Inflammatory macrophage treated with lipopolysaccharide for 1 hour (primary cell): ENCODE measurements around the gene LHFPL3.
A peak's percentile ranks its signal among the peaks of the same experiment; 100 is the strongest.

Experiments used
- DNase-seq, 2 donors: peaks; one replicate each; pipeline ENCODE4 v3.0.0-alpha.2; 2020 to 2022

The LHFPL3 gene

GRCh38 chr7:104852386-104852785 lies 524.0 kb downstream of the LHFPL3 start:
- DNase-seq: no peak

GRCh38 chr7:104855861-104856260 lies 527.5 kb downstream of the LHFPL3 start:
- DNase-seq: no peak

GRCh38 chr7:104857458-104858425 lies 529.3 kb downstream of the LHFPL3 start:
- DNase-seq: no peak

GRCh38 chr7:104859754-104860426 lies 531.5 kb downstream of the LHFPL3 start:
- DNase-seq: no peak

- DNase-seq: no peak
These were observed 533.5 kb downstream of the LHFPL3 start for GRCh38 chr7:104861729-104862390.

- no peak for DNase-seq
These were observed 534.3 kb downstream of the LHFPL3 start for GRCh38 chr7:104862719-104863118.

- no peak for DNase-seq
These were observed 545.0 kb downstream of the LHFPL3 start for GRCh38 chr7:104873401-104873800.

- DNase-seq: no peak
These were observed 550.2 kb downstream of the LHFPL3 start for GRCh38 chr7:104878577-104878976.

- no peak for DNase-seq
These were observed 554.9 kb downstream of the LHFPL3 start for GRCh38 chr7:104883248-104883717.

GRCh38 chr7:104883718-104884452 lies 555.5 kb downstream of the LHFPL3 start:
- peak; percentile 87 to 97 for DNase-seq

- no peak for DNase-seq
These were observed 558.2 kb downstream of the LHFPL3 start for GRCh38 chr7:104886651-104887050.

- DNase-seq: no peak
These were observed 561.8 kb downstream of the LHFPL3 start for GRCh38 chr7:104890216-104890615.

- DNase-seq: no peak
These were observed 563.5 kb downstream of the LHFPL3 start for GRCh38 chr7:104891949-104892348.

- no peak for DNase-seq
These were observed 565.9 kb downstream of the LHFPL3 start for GRCh38 chr7:104894314-104894713.

GRCh38 chr7:104894726-104895521 lies 566.5 kb downstream of the LHFPL3 start:
- no peak for DNase-seq

GRCh38 chr7:104895522-104896236 lies 567.3 kb downstream of the LHFPL3 start:
- peak; percentile 92 to 93 for DNase-seq

GRCh38 chr7:104898434-104898833 lies 570.0 kb downstream of the LHFPL3 start:
- DNase-seq: no peak

GRCh38 chr7:104900525-104901239 lies 572.3 kb downstream of the LHFPL3 start:
- peak in 1 of 2 donors; percentile 51 for DNase-seq

GRCh38 chr7:104901240-104901619 lies 572.8 kb downstream of the LHFPL3 start:
- DNase-seq: no peak

GRCh38 chr7:104902183-104902582 lies 573.8 kb downstream of the LHFPL3 start:
- no peak for DNase-seq
